NCI-H345 (cell line): ENCODE results near the gene EXOC2.

Experiments used
- DNase-seq: peaks from one replicate; lab custom pipeline; 2025; lab: John Stamatoyannopoulos, UW

EXOC2 gene

GRCh38 chr6:692858-693722 lies at the start of gene EXOC2:
Gene EXOC2 (minus strand): TSS chr6:693139. CDS start chr6:637818, 55,321 bp downstream.
- peak; percentile 46 for DNase-seq

GRCh38 chr6:741410-742339 lies 48.7 kb upstream of the EXOC2 start:
- DNase-seq = no peak

- no peak for DNase-seq
These were observed 43.9 kb upstream of the EXOC2 start for GRCh38 chr6:736657-737446.

DNA sequence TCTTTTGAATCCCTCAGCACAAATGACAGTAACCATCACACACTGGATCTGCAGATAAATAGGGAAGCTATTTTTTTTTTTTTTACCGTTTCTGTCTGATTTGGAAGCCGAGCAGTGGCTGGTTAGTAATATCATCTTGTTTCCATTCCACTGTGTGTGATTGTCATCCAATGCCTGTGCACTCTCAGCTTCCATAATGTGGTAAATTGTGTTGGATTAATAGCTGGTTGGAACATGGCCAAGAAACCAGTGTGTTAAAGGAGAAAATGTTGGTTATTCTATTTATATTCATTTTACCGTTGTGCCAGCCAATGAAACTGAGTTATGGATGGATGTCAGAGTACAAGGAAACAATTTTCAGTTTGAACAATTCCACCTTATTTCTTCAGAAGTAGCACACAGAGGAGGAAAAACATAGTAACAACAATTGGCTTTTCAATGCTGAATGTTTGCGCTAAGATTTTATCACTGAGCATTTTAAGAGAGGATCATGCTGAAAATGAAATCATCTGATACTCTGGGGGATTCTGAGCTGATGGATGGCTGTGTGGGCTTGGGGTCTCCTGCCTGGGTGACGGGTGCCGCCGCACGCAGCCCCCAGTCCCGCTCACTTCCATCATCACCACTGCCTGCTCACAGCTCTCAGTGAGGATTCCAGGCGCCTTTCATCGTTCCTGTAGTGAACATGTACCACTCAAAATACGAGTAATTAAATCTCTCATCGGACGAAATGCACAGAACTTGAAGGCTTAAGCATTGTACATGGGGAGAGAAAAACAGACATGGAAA lies 40.7 kb upstream of the EXOC2 start:
- no peak for DNase-seq

- DNase-seq = no peak
These were observed 39.0 kb upstream of the EXOC2 start for GRCh38 chr6:731924-732323.

DNA sequence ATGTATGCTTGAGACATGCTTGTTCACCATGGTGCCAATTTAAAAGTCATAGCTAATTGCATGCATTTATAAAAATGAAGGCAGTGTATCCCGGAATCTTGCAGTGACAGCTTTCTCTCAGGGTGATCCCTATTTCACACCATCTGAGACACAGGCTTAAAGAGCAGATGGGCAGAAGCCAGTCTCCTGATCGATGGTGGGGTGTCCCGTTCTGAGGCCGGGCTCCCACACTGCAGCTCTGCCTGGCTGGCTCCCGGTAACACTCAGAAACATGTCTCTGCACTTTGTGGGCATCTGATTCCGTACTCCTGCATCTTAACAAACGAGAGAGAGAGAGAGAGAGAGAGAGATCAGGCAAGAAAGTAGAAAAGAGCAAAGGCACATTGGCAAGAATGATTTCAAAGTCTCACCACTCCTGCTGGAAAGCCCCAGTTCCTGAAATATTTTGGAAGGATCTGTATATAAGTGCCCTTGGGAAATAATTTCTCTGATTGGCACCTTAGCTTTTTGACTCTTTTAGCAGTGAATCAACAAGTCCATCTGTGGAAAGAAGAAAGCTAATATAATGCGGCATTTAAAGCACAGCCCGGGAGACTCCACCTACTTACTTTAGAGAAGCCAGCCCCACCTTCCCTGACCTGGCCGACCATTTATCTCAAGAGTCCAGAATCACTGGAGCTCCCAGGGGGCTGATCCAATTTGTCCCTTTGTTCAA lies 36.8 kb upstream of the EXOC2 start:
- no peak for DNase-seq

- no peak for DNase-seq
These were observed 34.9 kb upstream of the EXOC2 start for GRCh38 chr6:727856-728255.

- DNase-seq = no peak
These were observed 30.6 kb upstream of the EXOC2 start for GRCh38 chr6:723540-723939.

DNA sequence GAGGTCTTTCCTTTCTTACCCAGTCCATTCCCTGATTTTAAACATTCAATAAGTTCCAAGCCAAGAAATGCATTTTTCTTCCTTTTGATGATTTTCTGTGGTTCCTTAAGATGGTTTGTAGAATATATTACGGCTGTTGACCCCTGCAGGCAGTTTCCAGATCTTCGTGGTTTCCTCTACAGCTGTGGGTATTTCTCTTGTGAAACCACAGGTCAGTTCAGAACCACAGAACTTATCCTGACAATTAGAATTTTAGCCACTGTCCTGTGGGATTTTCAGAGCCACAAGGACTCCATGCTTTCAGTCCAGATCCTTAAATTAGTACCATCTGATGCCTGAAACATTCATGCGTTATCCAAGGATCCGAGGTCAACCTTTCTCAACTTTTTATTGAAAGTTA lies 29.7 kb upstream of the EXOC2 start:
- no peak for DNase-seq

GRCh38 chr6:722077-722524 lies 29.2 kb upstream of the EXOC2 start:
- peak; percentile 10 for DNase-seq

DNA sequence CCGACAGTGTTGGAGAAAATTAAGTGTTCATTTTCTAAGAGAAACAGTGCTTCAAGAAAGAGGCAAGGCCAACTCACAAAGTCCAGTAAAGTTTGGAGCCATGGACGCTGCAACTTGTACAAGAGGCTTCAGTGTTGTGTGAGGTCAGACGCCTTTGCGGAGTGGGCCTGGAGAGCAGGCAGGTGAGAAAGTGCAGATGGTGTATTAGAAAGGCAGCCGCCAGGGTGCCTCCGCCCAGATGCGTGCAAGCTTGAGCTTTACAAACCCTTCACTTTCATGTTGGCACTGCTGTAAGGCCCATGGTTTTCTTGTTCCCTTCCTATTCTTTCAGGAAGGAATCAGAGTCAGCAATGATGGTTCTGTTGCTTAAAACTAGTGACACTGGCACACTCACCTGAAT lies 25.4 kb upstream of the EXOC2 start:
- no peak for DNase-seq

- no peak for DNase-seq
These were observed 24.2 kb upstream of the EXOC2 start for GRCh38 chr6:717135-717534.

DNA sequence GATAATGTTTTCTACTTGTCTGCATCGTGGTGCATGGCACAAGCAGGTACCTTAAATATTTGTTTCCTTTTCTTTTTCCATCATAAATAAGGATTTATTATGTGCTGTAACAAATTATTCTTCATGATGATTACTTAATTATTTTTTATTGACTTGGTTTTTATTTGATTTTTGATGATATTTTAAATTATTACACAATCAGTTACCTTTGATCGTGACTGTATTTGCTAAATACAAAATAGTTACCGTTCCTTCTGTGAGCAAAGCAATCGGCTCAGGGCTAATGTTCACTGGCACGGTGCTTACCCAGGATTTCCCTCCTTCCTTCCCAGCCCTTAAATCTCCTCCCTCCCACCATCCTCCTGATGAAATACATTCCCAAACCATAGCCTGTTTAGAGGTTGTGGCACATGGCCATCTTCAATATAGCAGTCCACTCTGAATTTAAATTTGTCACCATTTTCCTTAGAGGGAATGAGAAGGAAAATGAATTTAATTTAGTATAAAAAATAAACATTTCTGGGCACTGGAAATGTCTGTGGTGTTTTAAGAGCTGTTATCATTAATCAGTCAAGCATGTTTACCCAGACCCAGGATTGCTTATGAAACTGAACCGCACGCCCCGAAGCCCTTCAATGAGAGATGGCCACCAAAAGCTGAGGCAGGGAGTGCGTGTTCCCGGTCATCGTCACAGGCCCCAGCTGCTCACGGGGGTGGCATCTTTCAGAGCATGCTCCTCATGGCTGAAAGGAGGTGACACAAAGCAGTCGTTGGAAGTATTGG lies 23.0 kb upstream of the EXOC2 start:
- DNase-seq = no peak

DNA sequence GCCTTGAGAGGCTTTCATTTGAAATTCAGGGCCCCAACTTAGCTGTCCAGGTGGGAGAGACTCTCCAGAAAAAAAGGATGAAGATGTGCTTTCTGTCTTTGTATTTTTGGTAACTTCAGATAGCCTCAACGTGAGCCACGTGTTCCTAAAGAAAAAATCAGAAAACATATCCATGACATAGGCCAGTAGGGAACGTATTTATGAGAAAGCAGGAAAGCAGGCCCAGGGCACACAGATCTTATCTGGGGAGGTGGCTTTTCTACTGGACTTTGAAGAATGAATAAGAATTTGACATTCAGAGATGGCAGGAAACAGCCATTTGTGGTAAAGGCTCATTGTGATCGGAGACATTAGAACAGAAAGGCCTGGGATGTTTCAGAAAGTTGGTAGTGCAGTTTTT lies 21.2 kb upstream of the EXOC2 start:
- DNase-seq = no peak

DNA sequence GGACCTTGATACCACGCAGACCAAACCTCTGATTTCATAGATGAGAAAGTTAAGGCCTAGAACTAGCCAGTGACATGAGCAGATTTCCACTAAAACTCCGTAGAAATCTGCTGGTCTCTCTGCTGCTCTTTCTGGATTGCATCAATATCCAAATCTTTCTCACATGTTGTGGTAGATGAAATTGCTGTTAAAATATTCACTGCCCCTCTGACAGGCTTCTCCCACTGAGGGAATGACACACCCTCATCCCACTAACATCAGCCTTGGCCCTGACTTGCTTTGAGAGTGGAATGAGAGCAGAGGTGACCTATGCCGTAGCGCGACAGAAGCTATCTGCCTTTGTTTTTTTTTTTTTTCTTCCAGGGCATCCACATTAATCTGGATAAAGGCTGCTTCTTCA lies 20.4 kb upstream of the EXOC2 start:
- no peak for DNase-seq

- no peak for DNase-seq
These were observed 19.9 kb upstream of the EXOC2 start for GRCh38 chr6:712805-713204.

- DNase-seq = no peak
These were observed 19.0 kb upstream of the EXOC2 start for GRCh38 chr6:711925-712324.

- DNase-seq = peak; percentile 14
These were observed 17.9 kb upstream of the EXOC2 start for GRCh38 chr6:710601-711571.
